ENCODE results near the gene ZNF329.

GRCh38 chr19:58086825-58087710 is 63.5 kb downstream of the ZNF329 start:
- no peak for TF ChIP-seq POLR2A (IDR thresholded peaks at IDR 0.05; ENCODE audit: low read depth, low read length)
- TF ChIP-seq POLR2AphosphoS5 (IDR thresholded peaks at IDR 0.05; ENCODE audit: low read depth, low read length): no peak
